ENCODE measurements around the gene CD82.
A peak's percentile ranks its signal among the peaks of the same experiment; 100 is the strongest.

CD82 gene

GRCh38 chr11:44572436-44572835 lies 7.0 kb downstream of the CD82 start:
- peak overlapping the region; percentile 19 for H3K4me3 ChIP-seq (ENCODE audit: low read depth, low read length)
- DNase-seq (ENCODE audit: low read depth) = no peak

GRCh38 chr11:44572884-44573283 lies 7.4 kb downstream of the CD82 start:
- no peak for DNase-seq (ENCODE audit: low read depth)
- no peak for TF ChIP-seq CTCF (IDR thresholded peaks at IDR 0.05; ENCODE audit: insufficient read depth, low read depth, low read length, missing control alignments)
- H3K4me3 ChIP-seq (ENCODE audit: low read depth, low read length) = peak overlapping the region; percentile 19

More at GRCh38 chr11:44572436-44572835, 7.0 kb downstream of the CD82 start:
- no peak for TF ChIP-seq CTCF (IDR thresholded peaks at IDR 0.05; ENCODE audit: insufficient read depth, low read depth, low read length, missing control alignments)

GRCh38 chr11:44573333-44573732 lies 7.9 kb downstream of the CD82 start:
- DNase-seq (ENCODE audit: low read depth) = no peak
- peak overlapping the region; percentile 24; the same call in 1 of the 2 replicates for H3K4me3 ChIP-seq (ENCODE audit: low read depth, low read length)

GRCh38 chr11:44574610-44575287 lies 9.3 kb downstream of the CD82 start:
- no peak overlapping the region; the same call in 1 of the 2 replicates for H3K4me3 ChIP-seq (ENCODE audit: low read depth, low read length)
- TF ChIP-seq CTCF (IDR thresholded peaks at IDR 0.05; ENCODE audit: insufficient read depth, low read depth, low read length, missing control alignments) = no peak
- peak; percentile 72 for DNase-seq (ENCODE audit: low read depth)

More at GRCh38 chr11:44573333-44573732, 7.9 kb downstream of the CD82 start:
- TF ChIP-seq CTCF (IDR thresholded peaks at IDR 0.05; ENCODE audit: insufficient read depth, low read depth, low read length, missing control alignments) = no peak

GRCh38 chr11:44575288-44575672 lies 9.8 kb downstream of the CD82 start:
- no peak for TF ChIP-seq CTCF (IDR thresholded peaks at IDR 0.05; ENCODE audit: insufficient read depth, low read depth, low read length, missing control alignments)
- H3K4me3 ChIP-seq (ENCODE audit: low read depth, low read length) = no peak overlapping the region
- no peak for DNase-seq (ENCODE audit: low read depth)

- H3K4me3 ChIP-seq (ENCODE audit: low read depth, low read length) = no peak overlapping the region
- no peak for DNase-seq (ENCODE audit: low read depth)
- no peak for TF ChIP-seq CTCF (IDR thresholded peaks at IDR 0.05; ENCODE audit: insufficient read depth, low read depth, low read length, missing control alignments)
Measured at GRCh38 chr11:44575962-44576361, 10.5 kb downstream of the CD82 start.

GRCh38 chr11:44576656-44577055 lies 11.2 kb downstream of the CD82 start:
- TF ChIP-seq CTCF (IDR thresholded peaks at IDR 0.05; ENCODE audit: insufficient read depth, low read depth, low read length, missing control alignments) = no peak
- no peak overlapping the region for H3K4me3 ChIP-seq (ENCODE audit: low read depth, low read length)
- DNase-seq (ENCODE audit: low read depth) = no peak

Measured in GM12865 (cell line).